Measurements from ENCODE around the gene RAB44. TPM values are rescaled to one million over a fixed set of nuclear protein-coding genes. Genes with fewer than 3 reads are reported as not detected.

The RAB44 gene
- total and polyA plus RNA-seq, 4 experiments from 2014 or later, result not detected

Other genes starting within 250 kb of the RAB44 start
- 100 to 1,000 TPM; 186 to 190 TPM for gene STK38, start 150.3 kb upstream of the RAB44 start, total RNA-seq
- gene STK38, start 150.3 kb upstream of the RAB44 start, polyA plus RNA-seq, result 100 to 1,000 TPM in 1 of 2 donors, 10 to 100 TPM in 1; 54.3 to 124 TPM
- gene SRSF3, start 103.5 kb upstream of the RAB44 start, total RNA-seq, result 100 to 1,000 TPM; 337 to 350 TPM
- gene SRSF3, start 103.5 kb upstream of the RAB44 start, polyA plus RNA-seq, result 100 to 1,000 TPM; 293 to 328 TPM
- gene CDKN1A, start 19.1 kb upstream of the RAB44 start, total RNA-seq, result 10 to 100 TPM; 10.5 to 12.9 TPM
- 10 to 100 TPM in 1 of 2 donors, 1 to 10 TPM in 1; 3.3 to 20.6 TPM for gene CDKN1A, start 19.1 kb upstream of the RAB44 start, polyA plus RNA-seq
- under 1 TPM; 0.47 to 0.70 TPM for gene CPNE5, start 141.6 kb downstream of the RAB44 start, total RNA-seq
- 1 to 10 TPM; 1.9 to 2.7 TPM for gene CPNE5, start 141.6 kb downstream of the RAB44 start, polyA plus RNA-seq
- gene PPIL1, start 177.0 kb downstream of the RAB44 start, total RNA-seq, result 1 to 10 TPM; 8.4 to 9.2 TPM
- gene PPIL1, start 177.0 kb downstream of the RAB44 start, polyA plus RNA-seq, result 10 to 100 TPM; 18.6 to 19.7 TPM
- gene C6orf89, start 188.1 kb downstream of the RAB44 start, total RNA-seq, result 10 to 100 TPM; 53.0 to 56.0 TPM
- 10 to 100 TPM; 35.4 to 52.8 TPM for gene C6orf89, start 188.1 kb downstream of the RAB44 start, polyA plus RNA-seq

Measured in CD4-positive, alpha-beta memory T cell (primary cell).